Choroid plexus epithelial cell (primary cell): Measurements from ENCODE around the gene PIK3R1.

Experiments used
- DNase-seq: peaks from one replicate; pipeline ENCODE4 v3.0.0-alpha.2; 2010; ENCODE audit warnings: low read depth
- H3K4me3 ChIP-seq: 2 replicates; pipeline ENCODE4 v1.5.1; 2011; ENCODE audit warnings: low read depth, mild to moderate bottlenecking, control low read depth, low read length, moderate library complexity
- TF ChIP-seq, protein P1 (sequence below): conservative IDR thresholded peaks from 2 replicates; pipeline ENCODE4 v1.5.1; 2011; ENCODE audit warnings: low read depth, mild to moderate bottlenecking, control low read depth, inconsistent platforms, low read length, moderate library complexity

PIK3R1 gene

DNA sequence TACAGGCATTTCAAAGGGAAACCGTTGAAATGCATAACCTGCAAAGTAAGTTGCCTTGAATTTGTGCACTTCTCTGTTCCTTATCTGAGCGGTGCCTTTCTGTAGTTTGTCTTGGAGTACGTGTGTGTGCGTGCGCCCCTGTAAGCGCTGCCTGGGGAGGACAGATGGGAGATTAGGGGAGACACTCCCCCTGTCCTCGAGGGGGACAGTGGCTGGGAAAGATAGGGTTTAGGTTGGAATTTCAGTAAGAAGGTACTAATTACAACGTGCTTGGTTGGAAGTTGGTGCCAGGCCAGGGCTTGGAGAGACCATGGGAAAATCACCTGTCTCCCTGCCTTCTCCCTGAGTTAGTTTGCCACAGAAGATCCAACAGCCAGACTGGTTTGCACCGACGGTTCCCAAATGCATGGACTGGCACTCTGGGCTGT, 73.2 kb downstream of the PIK3R1 start:
- peak overlapping the region; percentile 56 for H3K4me3 ChIP-seq
- TF ChIP-seq, protein P1, sequence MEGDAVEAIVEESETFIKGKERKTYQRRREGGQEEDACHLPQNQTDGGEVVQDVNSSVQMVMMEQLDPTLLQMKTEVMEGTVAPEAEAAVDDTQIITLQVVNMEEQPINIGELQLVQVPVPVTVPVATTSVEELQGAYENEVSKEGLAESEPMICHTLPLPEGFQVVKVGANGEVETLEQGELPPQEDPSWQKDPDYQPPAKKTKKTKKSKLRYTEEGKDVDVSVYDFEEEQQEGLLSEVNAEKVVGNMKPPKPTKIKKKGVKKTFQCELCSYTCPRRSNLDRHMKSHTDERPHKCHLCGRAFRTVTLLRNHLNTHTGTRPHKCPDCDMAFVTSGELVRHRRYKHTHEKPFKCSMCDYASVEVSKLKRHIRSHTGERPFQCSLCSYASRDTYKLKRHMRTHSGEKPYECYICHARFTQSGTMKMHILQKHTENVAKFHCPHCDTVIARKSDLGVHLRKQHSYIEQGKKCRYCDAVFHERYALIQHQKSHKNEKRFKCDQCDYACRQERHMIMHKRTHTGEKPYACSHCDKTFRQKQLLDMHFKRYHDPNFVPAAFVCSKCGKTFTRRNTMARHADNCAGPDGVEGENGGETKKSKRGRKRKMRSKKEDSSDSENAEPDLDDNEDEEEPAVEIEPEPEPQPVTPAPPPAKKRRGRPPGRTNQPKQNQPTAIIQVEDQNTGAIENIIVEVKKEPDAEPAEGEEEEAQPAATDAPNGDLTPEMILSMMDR, result no peak
- no peak for DNase-seq

DNA sequence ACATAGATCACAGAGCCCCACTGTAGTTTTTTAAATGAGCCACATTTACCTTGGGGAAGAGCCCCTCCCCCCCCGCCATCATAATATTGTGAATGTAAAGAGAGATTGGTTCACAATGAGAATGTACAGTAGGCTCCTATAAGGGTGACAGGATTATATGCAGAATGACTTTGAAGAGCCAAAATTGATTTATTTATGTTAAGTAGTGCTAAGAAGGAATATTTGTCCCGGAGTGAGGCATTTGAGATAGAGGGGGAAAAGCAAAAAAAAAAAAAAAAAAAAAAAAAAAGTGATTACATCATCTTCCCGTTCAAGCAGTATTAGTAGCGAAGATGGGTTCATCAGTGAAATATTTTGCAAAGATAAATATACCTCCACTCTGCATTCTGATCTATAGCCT, 73.9 kb downstream of the PIK3R1 start:
- H3K4me3 ChIP-seq, result no peak overlapping the region
- DNase-seq, result no peak
- TF ChIP-seq, protein P1, result no peak

DNA sequence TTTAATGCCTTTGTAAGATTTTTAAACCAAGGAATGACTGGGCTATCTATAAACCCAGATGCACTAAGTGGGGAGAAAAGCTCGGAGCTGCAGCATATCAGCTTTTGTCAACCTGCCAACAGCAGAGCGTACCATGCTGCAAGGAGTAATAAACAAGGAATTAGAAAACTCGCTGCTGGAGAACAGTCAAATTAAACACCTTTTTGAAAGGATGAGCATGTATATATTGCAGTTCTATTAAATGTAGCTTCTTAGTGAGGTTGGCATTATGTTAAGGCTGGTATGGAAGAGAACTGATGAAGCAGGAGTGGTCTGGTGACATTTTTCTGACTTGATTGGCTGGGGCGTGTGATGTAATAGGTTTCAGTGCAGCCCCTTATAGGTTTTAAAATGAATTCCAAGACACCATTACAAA, 74.7 kb downstream of the PIK3R1 start:
- TF ChIP-seq, protein P1, result no peak
- no peak overlapping the region for H3K4me3 ChIP-seq
- DNase-seq, result peak; percentile 73

DNA sequence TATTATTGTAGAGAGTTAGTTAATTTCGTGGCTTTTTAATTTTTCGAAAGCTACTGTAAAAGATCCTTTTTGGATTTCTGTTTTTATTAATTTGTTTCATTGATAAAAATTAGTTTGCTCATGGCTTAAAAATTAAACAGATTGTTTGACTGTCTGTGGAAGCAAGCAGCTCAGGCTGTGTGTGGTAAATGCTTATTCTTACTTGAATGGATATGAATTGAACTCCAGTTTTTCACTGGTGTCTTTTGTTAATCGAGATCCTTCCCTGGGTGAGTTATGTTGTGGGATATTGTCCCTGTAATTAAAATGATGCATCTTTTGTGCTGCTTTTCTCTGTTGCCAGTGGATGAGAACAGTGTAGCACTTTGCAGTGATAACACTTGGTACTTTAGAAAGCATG, 75.3 kb downstream of the PIK3R1 start:
- no peak overlapping the region for H3K4me3 ChIP-seq
- TF ChIP-seq, protein P1, result no peak
- no peak for DNase-seq

DNA sequence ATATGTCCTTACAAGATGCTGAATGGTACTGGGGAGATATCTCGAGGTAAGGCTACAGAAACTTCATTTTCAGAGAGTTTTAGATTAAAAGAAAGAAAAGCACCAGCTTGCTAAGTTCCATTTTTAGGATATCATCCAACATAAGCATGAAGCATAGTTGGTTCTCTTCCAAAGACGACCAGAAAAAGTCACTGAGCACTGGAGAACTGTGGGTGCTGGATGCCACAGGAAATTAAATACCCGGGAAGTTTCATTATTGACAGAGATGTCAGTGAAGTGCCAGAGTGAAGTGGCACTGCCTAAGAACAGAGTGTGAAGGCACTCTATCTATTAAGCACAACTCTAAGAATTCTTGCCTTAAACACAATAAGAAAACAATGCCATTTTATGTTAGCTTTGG, 76.8 kb downstream of the PIK3R1 start:
- peak; percentile 36 for DNase-seq
- no peak overlapping the region for H3K4me3 ChIP-seq
- TF ChIP-seq, protein P1, result no peak

DNA sequence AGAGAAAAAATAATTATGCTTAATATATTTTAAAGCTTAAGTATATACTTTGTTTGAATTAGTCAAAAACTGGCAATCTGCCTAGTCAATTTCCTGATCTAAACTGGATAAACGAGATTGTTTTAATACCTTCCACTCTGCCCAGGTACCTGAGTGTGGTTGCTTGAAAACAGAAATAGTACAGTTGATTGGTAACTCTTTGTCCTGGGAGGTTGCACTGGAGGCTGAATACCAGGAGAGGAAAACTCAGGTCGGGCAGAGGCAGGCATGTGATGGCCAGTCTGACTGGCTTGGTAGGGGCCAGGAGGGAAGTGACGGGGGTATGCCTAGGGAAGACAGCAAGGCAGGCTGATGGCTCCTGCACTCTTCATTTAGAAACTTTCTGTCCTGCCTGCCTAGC, 80.2 kb downstream of the PIK3R1 start:
- DNase-seq, result no peak
- H3K4me3 ChIP-seq, result no peak overlapping the region
- TF ChIP-seq, protein P1, result no peak

DNA sequence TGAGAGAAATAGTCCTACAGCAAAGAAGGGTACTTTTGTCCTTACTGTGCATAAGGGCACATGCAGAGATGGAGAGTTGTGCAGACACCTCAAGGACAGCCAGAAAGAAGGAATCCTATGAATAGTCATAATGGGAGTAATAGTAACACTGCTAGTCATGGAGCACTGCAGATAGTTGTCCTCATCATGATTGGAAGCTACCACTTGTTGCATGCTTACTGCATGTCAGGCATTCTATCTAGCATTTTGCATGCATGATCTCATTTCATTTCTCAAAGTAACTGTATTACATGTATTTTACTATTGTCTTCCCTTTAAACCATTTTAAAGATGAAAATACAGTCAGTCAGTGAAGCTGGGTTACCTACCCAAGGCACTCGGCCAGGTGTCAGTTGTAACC, 81.3 kb downstream of the PIK3R1 start:
- no peak overlapping the region for H3K4me3 ChIP-seq
- no peak for DNase-seq
- TF ChIP-seq, protein P1, result no peak
